Inferior parietal cortex (tissue), 1 donor: ENCODE results near the gene SPEF2.
A peak's percentile ranks its signal among the peaks of the same experiment; 100 is the strongest.
"Not testable (repeated sequence)": the region's sequence is repeated elsewhere in the genome, so short reads cannot be mapped to it uniquely, and the experiment has no call there.

Source experiments
- DNase-seq: peaks from one replicate; pipeline ENCODE4 v3.0.0-alpha.2; 2016; ENCODE audit errors: extremely low spot score

Gene SPEF2

GRCh38 chr5:35659556-35659955 lies 41.9 kb downstream of the SPEF2 start:
- peak; percentile 32 for DNase-seq

DNA sequence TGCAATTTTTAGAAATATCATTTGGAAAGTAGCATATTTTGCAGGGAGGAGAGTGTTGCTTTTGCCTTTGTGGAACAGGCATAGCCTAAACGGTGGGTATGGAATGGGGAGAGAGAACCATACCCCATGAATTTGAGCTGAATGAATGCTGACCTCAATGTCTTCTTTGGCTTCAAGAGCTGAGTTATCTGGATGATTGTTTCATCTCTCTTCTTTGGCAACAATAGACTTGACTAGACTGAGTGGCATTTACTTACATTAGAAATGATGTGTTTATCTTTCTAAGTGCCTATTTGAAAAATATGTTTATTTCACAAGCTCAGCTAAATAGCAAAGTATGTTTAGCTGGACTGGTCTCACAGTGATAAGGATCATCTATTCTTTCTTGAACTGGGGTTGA lies 42.8 kb downstream of the SPEF2 start:
- no peak for DNase-seq

- no peak for DNase-seq
Observed at GRCh38 chr5:35664584-35664983, 46.9 kb downstream of the SPEF2 start.

GRCh38 chr5:35665096-35665495 lies 47.4 kb downstream of the SPEF2 start:
- no peak for DNase-seq

DNA sequence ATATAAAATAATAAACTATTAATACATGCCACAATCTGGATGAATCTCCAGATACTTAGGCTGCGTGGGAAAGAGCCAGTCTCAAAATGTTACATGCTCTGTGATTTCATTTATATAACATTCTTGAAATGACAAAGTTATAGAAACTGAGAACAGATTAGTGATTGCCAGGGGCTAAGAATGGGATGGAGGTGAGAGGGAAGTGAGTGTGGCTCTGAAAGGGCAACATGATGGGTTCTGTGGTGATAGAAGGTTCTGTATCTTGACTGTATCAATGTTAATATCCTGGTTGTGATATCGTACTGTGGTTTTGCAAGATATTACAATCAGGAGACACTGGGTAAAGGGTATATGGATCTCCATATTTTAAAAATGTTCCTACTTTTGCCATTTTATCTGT lies 50.7 kb downstream of the SPEF2 start:
- no peak for DNase-seq

DNA sequence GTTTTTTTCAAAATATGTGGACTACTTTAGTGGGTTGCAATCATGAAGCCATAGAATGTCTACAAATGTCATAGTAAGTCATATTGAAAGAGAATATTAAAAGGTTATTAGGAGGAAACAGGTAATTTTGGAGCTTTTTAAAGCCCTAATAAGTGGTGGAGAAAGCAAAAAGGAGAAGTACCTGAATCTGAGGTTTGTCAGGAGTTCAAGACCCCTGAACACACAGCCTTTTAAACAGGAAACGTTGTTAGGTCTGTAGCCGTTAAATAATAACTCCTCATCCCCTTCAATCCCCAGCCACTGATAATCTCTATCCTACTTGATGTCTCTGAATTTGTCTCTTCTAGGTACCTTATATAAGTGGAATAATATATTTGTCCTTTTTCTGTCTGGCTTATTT lies 51.1 kb downstream of the SPEF2 start:
- DNase-seq = no peak

DNA sequence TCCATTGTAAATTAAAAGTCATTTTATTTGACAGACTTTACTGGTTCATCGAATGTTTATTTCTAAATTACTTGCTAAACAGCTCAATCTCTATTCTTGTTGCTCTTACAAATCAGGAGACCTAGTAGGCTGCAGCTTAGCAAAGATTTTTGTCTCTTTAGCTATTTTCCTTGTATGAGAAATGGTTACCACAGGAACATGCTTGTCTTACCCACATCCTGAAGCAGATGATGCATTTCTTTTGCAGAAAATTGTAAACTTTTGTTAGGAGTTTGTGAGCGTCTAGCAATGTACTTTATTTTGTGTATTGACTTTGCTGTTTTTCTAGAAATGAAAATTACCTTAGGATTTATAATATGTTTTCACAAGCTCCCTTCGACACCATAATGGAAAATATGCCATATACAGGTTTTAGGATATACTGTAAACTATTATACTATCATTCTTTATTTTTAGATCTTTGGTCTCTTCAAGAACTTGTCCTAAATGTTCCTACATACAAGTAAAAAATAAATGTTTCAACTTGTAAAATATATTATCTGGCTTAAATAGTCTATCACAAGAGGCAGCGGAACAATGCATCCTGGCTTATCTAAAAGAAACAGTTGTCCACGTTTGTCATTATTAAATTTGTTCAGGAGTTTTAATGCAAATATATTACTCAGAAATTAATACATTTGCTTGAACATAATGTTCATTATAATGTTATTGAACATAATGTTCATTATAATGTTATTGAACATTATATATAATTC lies 54.1 kb downstream of the SPEF2 start:
- DNase-seq = no peak

GRCh38 chr5:35672296-35672655 lies 54.6 kb downstream of the SPEF2 start:
- not testable (repeated sequence) for DNase-seq

GRCh38 chr5:35672995-35673394 lies 55.3 kb downstream of the SPEF2 start:
- DNase-seq = no peak

DNA sequence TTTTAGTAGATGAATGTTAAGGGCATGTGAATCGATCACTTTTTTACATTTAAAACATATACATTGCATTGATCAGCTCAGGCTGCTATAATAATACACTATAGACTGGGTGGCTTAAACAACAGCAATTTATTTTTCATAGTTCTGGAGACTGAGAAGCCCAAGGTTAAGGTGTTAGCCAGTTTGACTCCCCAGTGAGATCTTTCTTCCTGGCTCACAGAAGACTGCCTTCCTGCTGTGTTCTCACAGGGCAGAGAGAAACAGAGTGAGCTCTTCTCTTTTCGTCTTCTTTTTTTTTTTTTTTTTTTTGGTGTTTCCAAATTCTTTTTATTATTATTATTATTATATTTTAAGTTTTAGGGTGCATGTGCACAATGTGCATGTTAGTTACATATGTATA lies 56.4 kb downstream of the SPEF2 start:
- DNase-seq = no peak

DNA sequence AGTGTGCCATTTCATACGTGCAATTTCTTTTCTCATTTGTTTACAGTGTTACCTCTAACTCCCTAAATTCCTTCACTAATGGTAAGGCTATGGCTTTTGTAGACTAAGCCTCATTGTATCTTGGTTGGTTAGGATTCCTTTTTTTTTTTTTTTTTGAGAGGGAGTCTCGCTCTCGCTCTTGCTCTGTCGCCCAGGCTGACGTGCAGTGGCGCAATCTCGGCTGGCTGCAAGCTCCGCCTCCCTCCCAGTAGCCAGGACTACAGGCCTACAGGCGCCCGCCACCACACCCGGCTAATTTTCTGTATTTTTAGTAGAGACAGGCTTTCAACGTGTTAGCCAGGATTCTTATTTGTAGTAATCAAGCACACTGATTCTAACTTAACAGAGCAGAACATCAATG lies 57.7 kb downstream of the SPEF2 start:
- DNase-seq = no peak

- DNase-seq = no peak
Observed at GRCh38 chr5:35677878-35678277, 60.2 kb downstream of the SPEF2 start.

DNA sequence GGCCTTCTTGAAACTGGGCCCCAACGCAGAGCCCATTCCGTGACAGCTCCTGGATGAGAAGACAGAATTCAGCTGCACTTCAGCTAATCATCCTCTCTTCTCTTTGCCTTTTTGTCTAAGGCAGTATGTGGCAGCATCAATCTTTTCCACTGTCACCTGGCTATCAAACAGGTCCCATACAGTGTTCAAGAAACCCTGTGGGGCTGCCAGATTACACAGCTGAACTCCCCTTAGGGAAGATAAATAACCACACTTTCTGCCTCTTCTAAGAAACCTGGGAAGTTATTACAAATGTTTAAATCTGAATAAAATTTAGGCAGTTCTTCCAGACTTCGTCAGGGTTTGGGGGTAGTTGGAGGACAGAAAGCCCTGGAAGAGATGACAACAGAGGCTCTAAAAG lies 61.0 kb downstream of the SPEF2 start:
- no peak for DNase-seq

- DNase-seq = no peak
Observed at GRCh38 chr5:35679357-35679756, 61.7 kb downstream of the SPEF2 start.

- no peak for DNase-seq
Observed at GRCh38 chr5:35681911-35682310, 64.2 kb downstream of the SPEF2 start.

DNA sequence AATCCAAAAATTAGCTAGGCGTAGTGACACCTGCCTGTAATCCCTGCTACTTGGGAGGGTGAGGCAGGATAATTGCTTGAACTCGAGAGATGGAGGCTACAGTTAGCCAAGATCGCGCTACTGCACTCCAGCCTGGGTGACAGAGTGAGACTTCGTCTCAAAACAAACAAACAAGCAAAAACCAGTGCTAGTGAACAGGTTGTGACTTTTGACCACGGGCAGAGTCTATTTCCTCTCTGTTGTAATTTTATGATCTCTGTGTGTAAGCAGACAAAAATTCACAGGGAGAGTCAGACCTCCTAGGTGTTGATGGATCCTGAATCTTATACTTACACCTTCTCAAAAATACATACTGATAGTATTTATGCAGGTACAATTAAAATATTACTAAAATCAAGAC lies 65.8 kb downstream of the SPEF2 start:
- DNase-seq = no peak

DNA sequence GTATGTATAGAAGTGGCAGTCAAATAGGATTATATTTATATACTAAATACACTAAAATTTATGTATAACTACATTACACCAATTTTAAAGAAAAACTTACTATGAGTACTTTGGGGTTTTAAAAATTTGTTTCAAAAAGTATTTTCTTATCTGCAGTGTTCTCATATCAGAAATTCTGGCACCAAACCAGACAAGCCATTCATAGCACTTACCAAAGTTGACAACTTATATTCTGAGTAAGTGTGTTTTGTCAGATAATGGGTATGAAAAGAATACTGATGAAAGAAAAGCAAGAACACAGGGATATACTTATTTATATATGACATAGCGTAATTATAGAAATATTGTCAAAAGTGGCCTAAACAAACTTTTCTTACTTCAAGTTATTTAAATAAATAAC lies 67.5 kb downstream of the SPEF2 start:
- DNase-seq = no peak

DNA sequence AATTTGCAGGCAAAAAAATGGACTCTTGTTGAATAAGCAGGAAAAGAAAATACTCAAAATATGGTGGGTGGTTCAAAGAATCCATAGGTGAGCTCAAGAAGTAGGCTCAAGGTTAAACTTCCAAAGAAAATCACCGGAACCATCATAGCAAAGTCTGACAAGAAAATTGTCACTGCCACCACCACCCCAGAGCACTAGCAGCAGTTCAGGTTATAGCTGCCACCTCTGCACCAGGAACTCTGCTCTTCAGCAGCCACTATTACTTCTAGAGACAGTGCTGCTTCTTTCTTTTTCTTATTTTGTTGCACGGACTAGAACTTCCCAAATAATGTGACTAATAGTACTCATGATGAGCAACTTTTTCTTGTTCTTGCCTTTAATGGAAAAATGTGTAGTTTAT lies 70.3 kb downstream of the SPEF2 start:
- DNase-seq = no peak

DNA sequence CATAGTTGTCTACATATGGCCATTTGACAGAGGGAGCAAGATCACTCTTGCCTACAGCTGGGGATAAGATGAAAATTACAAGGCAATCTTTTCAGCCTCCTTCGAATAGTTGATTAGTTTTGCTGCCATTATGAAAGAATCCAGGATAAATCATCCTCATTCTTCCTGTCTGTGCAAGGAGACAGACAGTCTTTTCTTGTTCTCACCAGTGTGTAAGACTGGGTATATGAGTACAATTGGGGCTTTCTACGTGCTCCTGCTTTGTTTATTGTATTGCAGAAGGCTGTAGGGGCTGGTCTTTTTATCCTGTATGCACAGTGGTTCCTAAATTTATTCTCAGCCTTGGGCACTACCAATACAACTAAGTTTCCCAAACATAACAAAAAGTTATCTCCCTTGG lies 76.8 kb downstream of the SPEF2 start:
- DNase-seq = peak; percentile 7

DNA sequence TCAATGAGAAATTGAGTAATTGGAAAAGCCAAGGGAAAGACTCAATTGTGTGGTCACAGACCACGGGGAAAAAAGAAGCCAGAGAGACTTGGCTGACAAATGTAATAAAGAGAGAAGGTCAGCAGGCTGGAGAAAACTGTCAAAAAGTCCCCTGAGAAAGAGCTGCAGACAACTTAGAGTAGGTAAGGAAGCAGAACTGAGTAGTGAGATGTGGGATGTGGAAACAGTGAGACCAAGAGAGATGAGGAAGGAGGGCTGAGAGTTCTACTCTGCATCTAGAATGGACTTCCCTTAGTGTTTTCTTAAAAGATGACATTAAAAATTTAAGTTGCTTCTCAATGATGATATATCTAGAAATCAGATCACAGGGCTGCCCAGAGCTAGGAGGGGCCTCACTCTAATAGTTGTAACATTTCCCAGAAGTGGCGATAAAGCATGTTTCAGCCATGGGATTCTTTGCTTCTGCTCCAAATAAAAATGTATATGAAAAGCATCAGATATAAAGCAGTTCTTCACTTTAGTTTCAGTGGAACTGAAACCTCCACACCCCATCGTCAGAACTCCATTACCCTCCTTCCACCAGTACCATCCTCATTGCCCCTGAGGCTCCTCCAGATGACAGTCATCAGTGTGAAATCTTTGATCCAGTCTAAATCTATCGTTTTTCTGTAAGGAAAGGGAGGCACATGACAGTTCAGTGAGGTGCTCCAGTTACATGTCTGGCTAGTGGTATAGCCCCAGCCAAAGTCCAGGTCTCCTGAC lies 80.6 kb downstream of the SPEF2 start:
- no peak for DNase-seq

DNA sequence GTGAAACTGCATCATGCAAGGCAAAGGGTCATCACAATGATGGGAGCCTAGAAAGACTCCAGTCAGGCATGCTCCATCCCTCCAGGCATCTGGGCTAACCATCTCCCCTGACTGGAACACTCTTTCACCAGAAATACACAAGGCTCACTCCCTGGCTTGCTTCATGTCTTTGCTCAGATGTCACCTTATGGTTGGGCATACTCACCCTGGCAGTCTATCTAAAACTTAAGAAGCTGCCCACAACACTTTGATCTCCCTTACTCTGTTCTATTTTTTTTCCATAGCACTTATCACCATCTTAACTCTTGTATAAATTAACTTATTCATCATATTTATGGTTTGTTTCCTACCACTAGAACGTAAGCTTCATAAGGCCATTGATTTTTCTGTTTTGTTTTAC lies 90.0 kb downstream of the SPEF2 start:
- DNase-seq = no peak

DNA sequence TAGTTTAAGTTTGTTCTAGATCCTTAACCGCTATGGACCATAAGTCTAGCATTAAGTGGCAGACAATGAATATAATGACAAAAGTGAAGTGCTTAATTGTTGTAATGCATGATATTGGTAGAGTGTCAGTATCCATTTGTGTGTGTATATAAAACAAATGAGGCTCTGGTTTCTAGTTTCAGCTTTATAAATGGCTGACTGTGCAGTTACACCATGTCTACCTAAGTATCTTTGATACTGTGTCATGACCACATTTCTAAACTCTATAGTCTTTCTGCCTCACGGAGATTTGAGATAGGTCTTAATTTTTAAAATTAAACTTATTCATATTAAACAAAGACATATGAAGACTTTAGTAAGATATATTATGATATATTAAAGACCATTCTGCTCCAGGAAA lies 92.0 kb downstream of the SPEF2 start:
- DNase-seq = no peak

DNA sequence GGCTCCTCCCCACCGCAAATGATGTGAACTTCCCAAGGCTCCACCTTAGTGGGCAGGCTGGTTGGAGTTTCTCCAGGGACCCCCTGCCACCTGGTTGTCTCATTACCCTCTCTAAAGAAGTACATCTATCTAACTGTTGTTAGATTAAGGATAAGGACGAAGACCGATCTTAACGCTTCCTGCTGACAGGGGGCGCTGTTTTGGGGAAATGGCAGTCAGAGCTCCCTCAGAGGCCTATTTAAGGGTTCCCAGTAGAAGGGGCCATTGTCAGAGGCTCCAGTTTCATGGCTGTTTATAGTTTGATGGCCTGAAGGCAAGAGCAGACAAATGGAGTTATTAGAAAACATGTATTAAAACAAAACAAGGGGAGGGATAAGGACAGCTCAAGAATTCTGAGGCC lies 100.1 kb downstream of the SPEF2 start:
- no peak for DNase-seq

DNA sequence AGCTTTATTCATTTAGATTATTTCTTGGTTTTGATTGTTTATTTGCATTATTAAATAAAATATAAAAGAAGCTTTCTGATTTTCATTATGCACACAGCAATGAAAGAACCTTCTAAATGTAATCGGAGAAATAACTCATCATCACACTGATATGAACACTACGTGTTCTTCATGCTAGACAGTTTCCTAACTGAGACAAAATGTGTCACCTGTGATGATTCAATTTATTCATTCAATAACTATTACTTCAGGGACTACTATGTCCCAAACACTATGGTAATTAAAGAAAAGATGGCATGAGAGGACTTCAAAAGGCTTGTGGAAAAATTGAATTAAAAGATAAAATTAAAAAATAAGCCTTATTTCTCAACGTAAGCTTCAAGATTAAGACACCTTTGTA lies 118.1 kb downstream of the SPEF2 start:
- no peak for DNase-seq
